ENCODE measurements around the gene ITPR2. TPM values are rescaled to one million over a fixed set of nuclear protein-coding genes. Genes with fewer than 3 reads are reported as not detected.
"Not testable (repeated sequence)": the region's sequence is repeated elsewhere in the genome, so short reads cannot be mapped to it uniquely, and the experiment has no call there.

The ITPR2 gene
- polyA plus RNA-seq, 1 donor = 16.5 TPM

GRCh38 chr12:26678697-26679660 lies 154.0 kb downstream of the ITPR2 start:
- DNase-seq = no peak

GRCh38 chr12:26671487-26671886 lies 161.5 kb downstream of the ITPR2 start:
- not testable (repeated sequence) for DNase-seq

- DNase-seq = no peak
Measured at GRCh38 chr12:26668847-26669246, 164.1 kb downstream of the ITPR2 start.

GRCh38 chr12:26668230-26668629 lies 164.8 kb downstream of the ITPR2 start:
- no peak for DNase-seq

- DNase-seq = no peak
Measured at GRCh38 chr12:26666286-26666685, 166.7 kb downstream of the ITPR2 start.

- DNase-seq = no peak
Measured at GRCh38 chr12:26661399-26661798, 171.6 kb downstream of the ITPR2 start.

GRCh38 chr12:26659930-26660329 lies 173.1 kb downstream of the ITPR2 start:
- no peak for DNase-seq

- DNase-seq = no peak
Measured at GRCh38 chr12:26658991-26659390, 174.0 kb downstream of the ITPR2 start.

- no peak for DNase-seq
Measured at GRCh38 chr12:26654623-26655022, 178.4 kb downstream of the ITPR2 start.

- DNase-seq = peak; percentile 47
Measured at GRCh38 chr12:26651566-26652188, 181.3 kb downstream of the ITPR2 start.

- DNase-seq = no peak
Measured at GRCh38 chr12:26651036-26651435, 182.0 kb downstream of the ITPR2 start.

- no peak for DNase-seq
Measured at GRCh38 chr12:26648999-26649398, 184.0 kb downstream of the ITPR2 start.

GRCh38 chr12:26648584-26648983 lies 184.4 kb downstream of the ITPR2 start:
- no peak for DNase-seq

GRCh38 chr12:26648066-26648465 lies 184.9 kb downstream of the ITPR2 start:
- DNase-seq = no peak

GRCh38 chr12:26647088-26647487 lies 185.9 kb downstream of the ITPR2 start:
- DNase-seq = no peak

- no peak for DNase-seq
Measured at GRCh38 chr12:26646571-26646970, 186.4 kb downstream of the ITPR2 start.

GRCh38 chr12:26644376-26644775 lies 188.6 kb downstream of the ITPR2 start:
- DNase-seq = not testable (repeated sequence)

GRCh38 chr12:26643532-26644315 lies 189.3 kb downstream of the ITPR2 start:
- DNase-seq = no peak

- DNase-seq = no peak
Measured at GRCh38 chr12:26642361-26642760, 190.6 kb downstream of the ITPR2 start.

GRCh38 chr12:26636710-26637328 lies 196.2 kb downstream of the ITPR2 start:
- DNase-seq = no peak

- no peak for DNase-seq
Measured at GRCh38 chr12:26633591-26634210, 199.3 kb downstream of the ITPR2 start.

- DNase-seq = no peak
Measured at GRCh38 chr12:26632756-26633155, 200.2 kb downstream of the ITPR2 start.
